ENCODE results near the gene CRB2. TPM values are rescaled to one million over a fixed set of nuclear protein-coding genes. Genes with fewer than 3 reads are reported as not detected.

The CRB2 gene
- total RNA-seq, 1 donor from 2014 or later: not detected

- no peak for DNase-seq
- intact Hi-C loops (cut with DNase I): no loop called here
- ATAC-seq (ENCODE audit: poor library complexity): no peak
Observed at GRCh38 chr9:123359546-123359945, 3.5 kb downstream of the CRB2 start.

GRCh38 chr9:123360161-123361085 is 4.4 kb downstream of the CRB2 start:
- ATAC-seq (ENCODE audit: poor library complexity): peak; percentile 24
- no peak for DNase-seq
- intact Hi-C loops (cut with DNase I): no loop called here

- no peak for ATAC-seq (ENCODE audit: poor library complexity)
- no peak for DNase-seq
- intact Hi-C loops (cut with DNase I): no loop called here
Observed at GRCh38 chr9:123361086-123361730, 5.2 kb downstream of the CRB2 start.

- DNase-seq (no peak), ATAC-seq (ENCODE audit: poor library complexity) (no peak)
- intact Hi-C loops (cut with DNase I): no loop called here
Observed at GRCh38 chr9:123361731-123362510, 5.9 kb downstream of the CRB2 start.

GRCh38 chr9:123362856-123363255 is 6.9 kb downstream of the CRB2 start:
- no peak for DNase-seq
- no peak for ATAC-seq (ENCODE audit: poor library complexity)
- intact Hi-C loops (cut with DNase I): no loop called here

GRCh38 chr9:123364241-123364824 is 8.3 kb downstream of the CRB2 start:
- intact Hi-C loops (cut with DNase I): no loop called here
- no peak for ATAC-seq (ENCODE audit: poor library complexity)
- DNase-seq: no peak

GRCh38 chr9:123365287-123365880 is 9.4 kb downstream of the CRB2 start:
- ATAC-seq (ENCODE audit: poor library complexity): no peak
- DNase-seq: no peak
- intact Hi-C loops (cut with DNase I): no loop called here

GRCh38 chr9:123365881-123366528 is 10.0 kb downstream of the CRB2 start:
- ATAC-seq (ENCODE audit: poor library complexity) (no peak), DNase-seq (no peak)
- intact Hi-C loops (cut with DNase I): no loop called here

- intact Hi-C loops (cut with DNase I): no loop called here
- DNase-seq: no peak
- peak; percentile 47 for ATAC-seq (ENCODE audit: poor library complexity)
Observed at GRCh38 chr9:123368023-123368422, 12.0 kb downstream of the CRB2 start.

- intact Hi-C loops (cut with DNase I): no loop called here
- ATAC-seq (ENCODE audit: poor library complexity) (no peak), DNase-seq (no peak)
Observed at GRCh38 chr9:123368536-123369153, 12.6 kb downstream of the CRB2 start.

GRCh38 chr9:123369296-123369695 is 13.3 kb downstream of the CRB2 start:
- no peak for DNase-seq
- ATAC-seq (ENCODE audit: poor library complexity): no peak
- intact Hi-C loops (cut with DNase I): no loop called here

GRCh38 chr9:123370108-123370507 is 14.1 kb downstream of the CRB2 start:
- DNase-seq (no peak), ATAC-seq (ENCODE audit: poor library complexity) (no peak)
- intact Hi-C loops (cut with DNase I): no loop called here

GRCh38 chr9:123370526-123371227 is 14.7 kb downstream of the CRB2 start:
- no peak for ATAC-seq (ENCODE audit: poor library complexity)
- no peak for DNase-seq

GRCh38 chr9:123371228-123371584 is 15.2 kb downstream of the CRB2 start:
- intact Hi-C loops (cut with DNase I): no loop called here
- no peak for DNase-seq
- ATAC-seq (ENCODE audit: poor library complexity): no peak

More at GRCh38 chr9:123370526-123371227, 14.7 kb downstream of the CRB2 start:
- intact Hi-C loops (cut with DNase I): no loop called here

- DNase-seq (no peak), ATAC-seq (ENCODE audit: poor library complexity) (no peak)
- intact Hi-C loops (cut with DNase I): no loop called here
Observed at GRCh38 chr9:123371805-123372590, 16.0 kb downstream of the CRB2 start.

GRCh38 chr9:123372766-123373446 is 16.9 kb downstream of the CRB2 start:
- ATAC-seq (ENCODE audit: poor library complexity): no peak
- intact Hi-C loops (cut with DNase I): no loop called here
- DNase-seq: no peak
